Measurements from ENCODE around the gene NUDT1. TPM values are rescaled to one million over a fixed set of nuclear protein-coding genes. Genes with fewer than 3 reads are reported as not detected.

The NUDT1 gene
- total RNA-seq, 2 donors from 2014 or later = 12.2 to 14.2 TPM

- TF ChIP-seq CTCF (IDR thresholded peaks at IDR 0.05) = no peak
- no peaks in the 10 kb centered on the region for H3K9me3 ChIP-seq
- H3K27me3 ChIP-seq = no peaks in the 10 kb centered on the region
- no peak overlapping the region for H3K27ac ChIP-seq
- peaks cover 67% of the 10 kb centered on the region for H3K36me3 ChIP-seq
- no peak for DNase-seq (ENCODE audit: low spot score)
- H3K4me3 ChIP-seq = no peak overlapping the region
- H3K4me1 ChIP-seq = peaks cover 0 to 4% of the 10 kb centered on the region in 2 donors
Measured at GRCh38 chr7:2217716-2218443, 24.1 kb upstream of the NUDT1 start.

GRCh38 chr7:2218444-2218785 lies 23.6 kb upstream of the NUDT1 start:
- Histone ChIP-seq H3K27ac (no peak overlapping the region), H3K4me3 (no peak overlapping the region), H3K4me1 (peaks cover 0 to 4% of the 10 kb centered on the region in 2 donors), H3K27me3 (no peaks in the 10 kb centered on the region), H3K9me3 (no peaks in the 10 kb centered on the region), H3K36me3 (peaks cover 65% of the 10 kb centered on the region)
- no peak for DNase-seq (ENCODE audit: low spot score)
- no peak for TF ChIP-seq CTCF (IDR thresholded peaks at IDR 0.05)

DNA sequence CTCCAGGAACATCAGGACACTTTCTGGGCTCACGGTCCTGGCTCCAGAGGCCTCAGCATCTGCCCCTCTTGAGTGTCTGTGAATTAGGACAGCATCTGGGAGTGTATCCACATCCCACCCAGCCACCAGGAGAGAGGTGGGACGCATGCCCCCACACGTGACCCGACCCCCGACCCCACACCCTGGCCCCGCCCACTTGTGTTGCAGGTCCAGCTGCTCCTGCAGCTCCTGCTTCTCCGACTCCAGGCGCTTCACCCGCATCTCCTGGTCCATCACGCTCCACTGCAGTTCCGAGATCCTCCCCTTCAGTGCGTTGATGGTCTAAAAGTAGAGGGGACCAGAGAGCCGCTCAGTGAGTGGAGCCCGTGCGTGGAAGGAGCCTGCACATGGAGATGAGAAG lies 22.9 kb upstream of the NUDT1 start:
- Histone ChIP-seq H3K27ac (no peak overlapping the region), H3K4me1 (peaks cover 0 to 4% of the 10 kb centered on the region in 2 donors), H3K4me3 (no peak overlapping the region), H3K9me3 (no peaks in the 10 kb centered on the region), H3K36me3 (peaks cover 69% of the 10 kb centered on the region), H3K27me3 (no peaks in the 10 kb centered on the region)
- no peak for TF ChIP-seq CTCF (IDR thresholded peaks at IDR 0.05)
- no peak for DNase-seq (ENCODE audit: low spot score)

GRCh38 chr7:2219606-2220005 lies 22.4 kb upstream of the NUDT1 start:
- no peaks in the 10 kb centered on the region for H3K9me3 ChIP-seq
- no peak overlapping the region for H3K27ac ChIP-seq
- TF ChIP-seq CTCF (IDR thresholded peaks at IDR 0.05) = no peak
- H3K36me3 ChIP-seq = peaks cover 64% of the 10 kb centered on the region
- no peak overlapping the region for H3K4me3 ChIP-seq
- peaks cover 0 to under 1% of the 10 kb centered on the region in 2 donors for H3K4me1 ChIP-seq
- DNase-seq (ENCODE audit: low spot score) = no peak
- H3K27me3 ChIP-seq = no peaks in the 10 kb centered on the region

DNA sequence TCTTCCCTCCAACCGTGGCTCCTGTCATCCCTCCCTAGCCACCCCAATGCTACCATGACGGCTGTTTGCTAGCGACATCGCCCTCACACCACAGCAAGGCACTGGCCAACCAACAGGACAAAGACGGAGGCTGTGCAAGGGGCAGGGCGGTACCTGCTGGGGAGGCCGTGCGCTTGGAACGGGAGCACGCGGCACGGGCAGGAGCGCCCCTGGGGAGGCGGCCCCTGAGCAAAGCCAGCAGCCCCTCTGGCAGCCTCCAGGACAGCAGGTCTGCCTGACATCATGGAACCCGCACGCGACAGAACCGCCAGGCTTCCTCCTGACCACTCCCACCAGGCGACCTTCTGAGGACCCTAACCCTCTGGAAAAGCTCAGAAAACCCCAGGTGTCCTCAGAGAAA lies 22.0 kb upstream of the NUDT1 start:
- Histone ChIP-seq H3K36me3 (peaks cover 62% of the 10 kb centered on the region), H3K27ac (no peak overlapping the region), H3K9me3 (no peaks in the 10 kb centered on the region), H3K27me3 (no peaks in the 10 kb centered on the region), H3K4me1 (no peaks in the 10 kb centered on the region), H3K4me3 (no peak overlapping the region)
- TF ChIP-seq CTCF (IDR thresholded peaks at IDR 0.05) = no peak
- DNase-seq (ENCODE audit: low spot score) = no peak

DNA sequence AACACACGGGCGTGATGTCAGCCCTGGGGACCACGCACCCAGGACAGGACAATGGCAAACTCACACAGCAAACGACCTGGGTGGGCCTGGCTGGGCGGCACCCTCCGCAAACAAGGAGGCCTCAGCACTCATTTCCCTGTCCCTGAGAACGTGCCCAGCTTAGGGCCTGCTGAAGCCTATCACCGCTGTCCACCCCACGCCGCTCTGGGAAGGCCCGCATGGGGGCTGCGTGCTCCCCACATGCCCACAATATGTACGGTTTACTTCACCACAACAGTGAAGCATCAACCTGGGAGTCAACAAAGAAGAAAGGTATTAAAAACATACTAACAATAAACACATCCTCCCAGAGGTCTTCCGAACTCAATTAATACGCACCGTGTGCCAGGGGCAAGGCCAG lies 21.5 kb upstream of the NUDT1 start:
- no peak overlapping the region for H3K4me3 ChIP-seq
- no peak overlapping the region for H3K27ac ChIP-seq
- no peak for TF ChIP-seq CTCF (IDR thresholded peaks at IDR 0.05)
- no peak for DNase-seq (ENCODE audit: low spot score)
- no peaks in the 10 kb centered on the region for H3K9me3 ChIP-seq
- H3K27me3 ChIP-seq = no peaks in the 10 kb centered on the region
- no peaks in the 10 kb centered on the region for H3K4me1 ChIP-seq
- H3K36me3 ChIP-seq = peaks cover 66% of the 10 kb centered on the region

Data from right atrium auricular region (tissue), 2 donors.